Measurements from ENCODE around the gene GPR17.

DNA sequence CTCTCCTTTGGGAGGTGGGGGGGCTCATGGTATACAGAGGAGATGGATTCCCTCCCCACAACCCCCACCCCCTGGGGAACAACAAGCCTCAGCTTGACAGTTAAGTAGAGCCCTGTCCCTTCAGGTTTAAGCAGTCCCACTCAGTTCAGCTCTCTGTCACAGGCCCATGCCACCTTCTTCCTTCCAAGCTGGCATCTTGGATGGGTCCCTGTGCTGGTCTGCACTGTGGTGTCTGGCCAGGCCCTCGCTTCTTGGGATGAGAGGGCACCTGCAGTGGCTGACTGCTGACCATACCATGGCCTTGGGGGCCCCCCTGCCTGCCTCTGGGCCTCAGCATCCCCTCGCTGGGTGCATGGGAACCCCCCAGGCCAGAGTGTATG is 20.4 kb upstream of the GPR17 start:
- TF ChIP-seq, protein P1, sequence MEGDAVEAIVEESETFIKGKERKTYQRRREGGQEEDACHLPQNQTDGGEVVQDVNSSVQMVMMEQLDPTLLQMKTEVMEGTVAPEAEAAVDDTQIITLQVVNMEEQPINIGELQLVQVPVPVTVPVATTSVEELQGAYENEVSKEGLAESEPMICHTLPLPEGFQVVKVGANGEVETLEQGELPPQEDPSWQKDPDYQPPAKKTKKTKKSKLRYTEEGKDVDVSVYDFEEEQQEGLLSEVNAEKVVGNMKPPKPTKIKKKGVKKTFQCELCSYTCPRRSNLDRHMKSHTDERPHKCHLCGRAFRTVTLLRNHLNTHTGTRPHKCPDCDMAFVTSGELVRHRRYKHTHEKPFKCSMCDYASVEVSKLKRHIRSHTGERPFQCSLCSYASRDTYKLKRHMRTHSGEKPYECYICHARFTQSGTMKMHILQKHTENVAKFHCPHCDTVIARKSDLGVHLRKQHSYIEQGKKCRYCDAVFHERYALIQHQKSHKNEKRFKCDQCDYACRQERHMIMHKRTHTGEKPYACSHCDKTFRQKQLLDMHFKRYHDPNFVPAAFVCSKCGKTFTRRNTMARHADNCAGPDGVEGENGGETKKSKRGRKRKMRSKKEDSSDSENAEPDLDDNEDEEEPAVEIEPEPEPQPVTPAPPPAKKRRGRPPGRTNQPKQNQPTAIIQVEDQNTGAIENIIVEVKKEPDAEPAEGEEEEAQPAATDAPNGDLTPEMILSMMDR (IDR thresholded peaks at IDR 0.05), result no peak
- no peak for TF ChIP-seq POLR2A (IDR thresholded peaks at IDR 0.05)

Data from thyroid gland (tissue), 4 donors.